AG08395 (cell line): ENCODE measurements around the gene GSTT4.
"Not testable (repeated sequence)": the region's sequence is repeated elsewhere in the genome, so short reads cannot be mapped to it uniquely, and the experiment has no call there.

Experiments
- DNase-seq: peaks from one replicate; pipeline ENCODE4 v3.0.0; 2012; ENCODE audit warnings: mixed read lengths, low spot score

The GSTT4 gene

GRCh38 chr22:23952794-23953405 lies 52.4 kb downstream of the GSTT4 start:
- not testable (repeated sequence) for DNase-seq

- DNase-seq: not testable (repeated sequence)
Observed at GRCh38 chr22:23951383-23951782, 53.9 kb downstream of the GSTT4 start.

- not testable (repeated sequence) for DNase-seq
Observed at GRCh38 chr22:23949764-23950163, 55.5 kb downstream of the GSTT4 start.
